ENCODE data around the gene AFDN.

GRCh38 chr6:167793421-167793820 is 33.3 kb upstream of the AFDN start:
- TF ChIP-seq GATA3 (IDR thresholded peaks at IDR 0.05; ENCODE audit: low read depth, low read length) (no peak), GATA2 (IDR thresholded peaks at IDR 0.05; ENCODE audit: low read depth, low read length) (no peak)

Measured in SH-SY5Y (cell line).